Stimulated activated CD8-positive, alpha-beta memory T cell treated with anti-CD3 and anti-CD28 coated beads, Interleukin-12 subunit alpha, Interleukin-12 subunit beta, amount 100 ng/mL, for 24 hours (primary cell): ENCODE data around the gene NNT.

Experiments
- DNase-seq: peaks from one replicate; pipeline ENCODE4 v3.0.0-alpha.2; 2020; ENCODE audit errors: extremely low read depth

Gene NNT

GRCh38 chr5:43623048-43623680 is 20.2 kb downstream of the NNT start:
- no peak for DNase-seq

- DNase-seq: no peak
Measured at GRCh38 chr5:43627028-43627427, 24.0 kb downstream of the NNT start.

GRCh38 chr5:43631182-43631910 is 28.4 kb downstream of the NNT start:
- DNase-seq: no peak

- no peak for DNase-seq
Measured at GRCh38 chr5:43634621-43635020, 31.6 kb downstream of the NNT start.

- no peak for DNase-seq
Measured at GRCh38 chr5:43635374-43635773, 32.4 kb downstream of the NNT start.

- no peak for DNase-seq
Measured at GRCh38 chr5:43636076-43636475, 33.1 kb downstream of the NNT start.

- DNase-seq: no peak
Measured at GRCh38 chr5:43637416-43637815, 34.4 kb downstream of the NNT start.

- DNase-seq: no peak
Measured at GRCh38 chr5:43638107-43638506, 35.1 kb downstream of the NNT start.

GRCh38 chr5:43638546-43638945 is 35.6 kb downstream of the NNT start:
- DNase-seq: no peak

- DNase-seq: no peak
Measured at GRCh38 chr5:43639566-43639965, 36.6 kb downstream of the NNT start.

- no peak for DNase-seq
Measured at GRCh38 chr5:43642428-43642827, 39.4 kb downstream of the NNT start.

GRCh38 chr5:43643327-43643726 is 40.3 kb downstream of the NNT start:
- no peak for DNase-seq

- DNase-seq: no peak
Measured at GRCh38 chr5:43643750-43644149, 40.8 kb downstream of the NNT start.

GRCh38 chr5:43646992-43647391 is 44.0 kb downstream of the NNT start:
- DNase-seq: no peak

- DNase-seq: no peak
Measured at GRCh38 chr5:43647789-43648188, 44.8 kb downstream of the NNT start.

- no peak for DNase-seq
Measured at GRCh38 chr5:43648499-43649124, 45.6 kb downstream of the NNT start.

- no peak for DNase-seq
Measured at GRCh38 chr5:43649256-43649655, 46.3 kb downstream of the NNT start.

GRCh38 chr5:43652537-43653302 is 49.7 kb downstream of the NNT start:
- no peak for DNase-seq

GRCh38 chr5:43658509-43658908 is 55.5 kb downstream of the NNT start:
- DNase-seq: no peak

GRCh38 chr5:43659075-43659474 is 56.1 kb downstream of the NNT start:
- DNase-seq: no peak

- DNase-seq: no peak
Measured at GRCh38 chr5:43661102-43661501, 58.1 kb downstream of the NNT start.

GRCh38 chr5:43663916-43664315 is 60.9 kb downstream of the NNT start:
- DNase-seq: no peak
